ENCODE results near the gene ENG. TPM values are rescaled to one million over a fixed set of nuclear protein-coding genes. Genes with fewer than 3 reads are reported as not detected.

The ENG gene
- total RNA-seq, result 100 to 1,000 TPM in 2 of 4 donors, 10 to 100 TPM in 2; 34.3 to 200 (median 120) TPM

DNA sequence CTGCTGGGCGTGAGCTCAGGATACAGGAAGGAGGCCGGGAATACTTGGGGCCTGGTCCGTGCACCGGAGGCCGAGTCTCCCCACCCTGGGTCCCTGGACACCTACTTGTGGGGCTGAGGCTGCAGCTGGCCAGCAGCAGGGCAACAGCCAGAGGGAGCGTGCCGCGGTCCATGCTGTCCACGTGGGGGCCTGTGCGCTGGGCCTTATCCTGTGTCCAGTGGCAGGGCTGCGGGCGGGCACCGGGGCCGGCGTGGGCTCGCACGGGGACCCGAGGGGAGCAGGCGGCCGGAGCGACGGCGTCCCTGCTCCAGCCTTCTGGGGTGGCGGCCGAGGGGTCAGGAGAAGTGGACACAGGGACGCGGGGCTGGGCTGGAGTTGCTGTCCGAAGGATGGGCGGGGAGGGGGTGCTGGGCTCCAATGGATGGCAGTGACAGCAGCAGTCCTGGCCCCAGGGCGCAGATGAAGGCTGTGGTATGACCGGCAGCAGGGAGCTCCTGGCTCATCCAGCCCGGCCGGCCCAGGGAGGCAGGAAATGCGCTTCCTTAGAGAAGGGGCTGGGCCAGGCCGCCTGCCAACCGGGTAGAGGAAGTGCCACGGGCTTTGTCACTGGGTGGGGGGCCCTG lies at the start of gene ENG:
TSS of gene ENG (minus strand) at position 475 of the 623 bp plus-strand sequence. CDS start at position 172, 303 bp downstream.
- no peak for TF ChIP-seq CTCF (IDR thresholded peaks at IDR 0.05)
- DNase-seq (ENCODE audit: low spot score) (no peak), ATAC-seq (ENCODE audit: low FRiP score) (peak; percentile 54)

- DNase-seq (ENCODE audit: low spot score) (no peak), ATAC-seq (ENCODE audit: low FRiP score) (no peak)
- TF ChIP-seq CTCF (IDR thresholded peaks at IDR 0.05), result no peak
Observed at GRCh38 chr9:127903557-127904475, 49.4 kb upstream of the ENG start.

DNA sequence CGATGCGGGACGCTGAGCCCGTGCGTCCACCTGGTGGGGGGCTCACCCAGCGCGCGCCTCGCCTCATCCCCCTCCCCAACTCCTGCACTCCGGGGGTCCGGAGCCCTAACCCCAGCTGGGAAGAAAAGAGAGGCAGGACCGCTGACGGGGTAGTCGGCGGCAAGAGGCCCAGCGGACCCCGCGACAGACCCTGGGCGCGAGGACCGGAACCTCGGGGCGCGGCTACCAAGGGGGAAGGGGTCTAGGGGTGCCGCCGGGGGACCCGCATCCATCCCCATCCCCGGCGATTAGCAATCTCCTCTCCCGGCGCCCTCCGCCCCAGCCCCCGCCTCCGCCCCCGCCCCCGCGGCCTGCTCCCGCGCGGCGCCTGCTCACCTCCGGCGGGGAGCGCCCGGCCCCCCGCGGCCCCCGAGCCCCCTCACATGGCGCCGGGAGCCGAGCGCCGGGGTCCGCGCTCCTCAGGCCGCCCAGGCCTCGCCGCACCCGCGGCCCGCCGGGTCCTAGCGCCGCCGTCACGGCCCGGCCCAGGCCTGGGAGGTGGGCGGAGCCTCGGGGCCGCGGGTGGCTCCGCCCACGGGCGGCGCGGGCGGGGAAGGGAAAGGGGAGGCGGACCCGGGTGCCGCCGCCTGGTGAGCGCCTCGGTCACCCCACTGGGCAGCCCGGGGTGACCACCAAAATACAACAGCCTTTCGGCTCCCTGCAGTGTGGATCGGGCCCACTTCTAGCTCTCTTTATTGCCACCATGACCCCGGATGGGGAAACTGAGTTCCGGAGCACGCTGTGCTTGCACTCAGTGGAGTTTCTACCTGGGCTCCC lies 44.9 kb upstream of the ENG start, which contains the start of gene ST6GALNAC6:
TSS of gene ST6GALNAC6 (minus strand) at position 476 of the 816 bp plus-strand sequence. CDS start 1,622 bp downstream, outside the sequence.
- DNase-seq (ENCODE audit: low spot score) (no peak), ATAC-seq (ENCODE audit: low FRiP score) (peak; percentile 71)
- TF ChIP-seq CTCF (IDR thresholded peaks at IDR 0.05), result no peak

DNA sequence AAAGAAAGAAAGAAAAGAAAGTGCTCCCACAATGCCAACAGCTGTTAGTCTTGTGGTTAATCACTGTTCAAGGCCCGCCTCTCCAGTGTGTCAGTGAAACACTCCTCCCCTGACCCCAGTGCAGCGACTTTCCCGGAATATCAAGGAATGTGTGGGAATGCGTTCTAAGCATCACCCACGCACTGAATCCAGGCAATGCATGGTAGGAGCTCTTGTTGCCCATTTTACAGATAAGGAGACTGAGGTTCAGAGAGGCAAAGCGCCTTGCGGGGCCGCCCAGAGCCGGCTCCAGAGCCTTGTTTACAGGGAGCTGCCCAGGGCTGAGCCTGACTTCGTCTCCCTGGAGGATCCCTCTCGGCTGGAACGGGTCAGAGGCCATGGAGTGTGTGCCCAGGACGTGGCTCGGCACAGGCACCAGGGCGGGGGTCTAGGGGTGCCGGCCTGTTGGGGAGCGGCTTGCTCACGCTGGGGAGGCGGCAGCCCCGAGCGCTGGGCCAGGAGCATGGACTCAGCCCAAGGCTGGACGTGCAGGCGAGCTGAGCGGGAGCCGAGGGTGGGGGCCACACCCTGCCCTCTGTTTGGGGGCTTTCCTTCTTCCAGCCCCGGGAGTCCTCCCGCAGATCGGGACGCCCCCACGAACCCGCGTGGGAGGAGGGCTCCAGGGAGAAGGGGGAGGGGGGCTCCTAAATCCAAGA lies 44.1 kb upstream of the ENG start:
- no peak for TF ChIP-seq CTCF (IDR thresholded peaks at IDR 0.05)
- DNase-seq (ENCODE audit: low spot score) (no peak), ATAC-seq (ENCODE audit: low FRiP score) (peak; percentile 69)

DNA sequence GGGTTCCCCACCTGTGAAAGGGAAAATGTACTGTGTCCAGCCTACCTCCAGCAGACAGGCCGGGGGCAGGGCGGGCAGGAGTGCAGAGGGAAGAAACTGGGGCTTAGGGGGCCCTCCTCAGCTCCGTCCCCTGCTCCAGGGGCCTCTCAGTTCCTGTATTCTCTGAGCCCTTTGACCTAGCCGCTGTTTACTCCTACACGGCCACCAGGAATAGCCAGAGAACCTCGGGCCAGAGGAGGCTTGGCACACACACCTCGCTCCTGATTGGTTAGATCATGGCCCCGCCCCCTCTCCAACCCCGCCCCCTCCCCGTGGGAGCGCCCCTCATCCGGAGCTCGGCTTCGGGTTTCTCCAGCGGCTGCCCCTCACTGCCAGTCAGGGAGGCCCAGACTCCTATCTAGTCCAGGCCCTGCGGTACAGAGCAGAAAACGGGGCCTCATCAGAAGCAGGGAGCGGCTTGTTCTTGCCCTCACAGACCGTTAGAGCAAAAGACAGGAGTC lies 42.8 kb upstream of the ENG start:
- peak; percentile 71 for DNase-seq (ENCODE audit: low spot score)
- peak; percentile 40 for ATAC-seq (ENCODE audit: low FRiP score)
- TF ChIP-seq CTCF (IDR thresholded peaks at IDR 0.05), result no peak
